HG03432 (cell line): ENCODE data around the gene KLHL11.
"Not testable (repeated sequence)": the region's sequence is repeated elsewhere in the genome, so short reads cannot be mapped to it uniquely, and the experiment has no call there.

Experiments
- ATAC-seq: cut with Tn5 transposase; IDR thresholded peaks from one replicate; pipeline ENCODE4 v1.9.1; 2021; ENCODE audit warnings: mild to moderate bottlenecking, moderate library complexity; ENCODE audit not compliant: unreplicated experiment

KLHL11 gene

GRCh38 chr17:41891135-41892020, 26.2 kb upstream of the KLHL11 start:
- ATAC-seq = no peak

GRCh38 chr17:41888332-41888965, 23.2 kb upstream of the KLHL11 start:
- no peak for ATAC-seq

GRCh38 chr17:41885733-41886132, 20.5 kb upstream of the KLHL11 start:
- ATAC-seq = no peak

- no peak for ATAC-seq
Measured at GRCh38 chr17:41882756-41883155, 17.5 kb upstream of the KLHL11 start.

- no peak for ATAC-seq
Measured at GRCh38 chr17:41880130-41880529, 14.9 kb upstream of the KLHL11 start.

- not testable (repeated sequence) for ATAC-seq
Measured at GRCh38 chr17:41874293-41874670, 9.1 kb upstream of the KLHL11 start.

GRCh38 chr17:41873559-41874292, 8.5 kb upstream of the KLHL11 start:
- ATAC-seq = no peak

- no peak for ATAC-seq
Measured at GRCh38 chr17:41871789-41872188, 6.6 kb upstream of the KLHL11 start.

- no peak for ATAC-seq
Measured at GRCh38 chr17:41870627-41871026, 5.4 kb upstream of the KLHL11 start.

GRCh38 chr17:41870097-41870496, 4.9 kb upstream of the KLHL11 start:
- no peak for ATAC-seq

GRCh38 chr17:41869426-41869825, 4.2 kb upstream of the KLHL11 start:
- no peak for ATAC-seq

- no peak for ATAC-seq
Measured at GRCh38 chr17:41868568-41868967, 3.3 kb upstream of the KLHL11 start.

- no peak for ATAC-seq
Measured at GRCh38 chr17:41865596-41865893, 322 bp upstream of the KLHL11 start.

GRCh38 chr17:41864498-41864835, 756 bp downstream of the KLHL11 start:
- ATAC-seq = no peak

GRCh38 chr17:41863074-41863848, 2.0 kb downstream of the KLHL11 start:
- no peak for ATAC-seq

- no peak for ATAC-seq
Measured at GRCh38 chr17:41860254-41860931, 4.8 kb downstream of the KLHL11 start.

- ATAC-seq = not testable (repeated sequence)
Measured at GRCh38 chr17:41851382-41851781, 13.8 kb downstream of the KLHL11 start.

- ATAC-seq = no peak
Measured at GRCh38 chr17:41849251-41849990, 15.8 kb downstream of the KLHL11 start.

GRCh38 chr17:41848788-41849187, 16.4 kb downstream of the KLHL11 start:
- no peak for ATAC-seq

GRCh38 chr17:41844971-41845370, 20.3 kb downstream of the KLHL11 start:
- no peak for ATAC-seq
